Mucosa of rectum (tissue), 2 donors: Measurements from ENCODE around the gene NELL1.

Experiments used
- H3K27ac ChIP-seq, 2 donors: one replicate each; pipeline ENCODE4 v1.7.0; 2013; ENCODE audit warnings: inconsistent platforms in 2 of 2, low read depth in 2 of 2, low read length in 2 of 2
- H3K27me3 ChIP-seq, 2 donors: one replicate each; pipeline ENCODE4 v1.7.0; 2013; ENCODE audit warnings: low read length in 2 of 2; ENCODE audit not compliant: control insufficient read depth in 2 of 2, insufficient read depth in 2 of 2
- H3K36me3 ChIP-seq, 2 donors: one replicate each; pipeline ENCODE4 v1.7.0; 2013; ENCODE audit warnings: low read length in 2 of 2; ENCODE audit not compliant: control insufficient read depth in 2 of 2, insufficient read depth in 2 of 2
- H3K4me1 ChIP-seq, 2 donors: one replicate each; pipeline ENCODE4 v1.7.0; 2013; ENCODE audit warnings: low read length in 2 of 2, mild to moderate bottlenecking in 1 of 2; ENCODE audit not compliant: control insufficient read depth in 2 of 2, insufficient read depth in 2 of 2
- H3K4me3 ChIP-seq, 2 donors: one replicate each; pipeline ENCODE4 v1.7.0; 2013; ENCODE audit warnings: low read length in 2 of 2
- H3K9ac ChIP-seq, 2 donors: one replicate each; pipeline ENCODE4 v1.7.0; 2013; ENCODE audit warnings: low read length in 2 of 2, low read depth in 1 of 2, mild to moderate bottlenecking in 1 of 2
- H3K9me3 ChIP-seq, 2 donors: one replicate each; pipeline ENCODE4 v1.7.0; 2013; ENCODE audit warnings: low read length in 2 of 2; ENCODE audit not compliant: control insufficient read depth in 2 of 2
- donor health status: healthy.
- donor health status: Normal muscosa, but diverticular disease.

Gene NELL1

GRCh38 chr11:21556926-21557325 is 887.5 kb downstream of the NELL1 start:
- Histone ChIP-seq H3K27ac (no peak overlapping the region), H3K36me3 (no peaks in the 10 kb centered on the region), H3K4me3 (no peak overlapping the region), H3K9me3 (no peaks in the 10 kb centered on the region), H3K9ac (no peak overlapping the region), H3K27me3 (no peaks in the 10 kb centered on the region), H3K4me1 (peaks cover 0 to 10% of the 10 kb centered on the region in 2 donors)

GRCh38 chr11:21560466-21560975 is 891.1 kb downstream of the NELL1 start:
- no peaks in the 10 kb centered on the region for H3K36me3 ChIP-seq
- no peak overlapping the region for H3K27ac ChIP-seq
- no peaks in the 10 kb centered on the region for H3K27me3 ChIP-seq
- H3K9ac ChIP-seq, result no peak overlapping the region
- H3K4me1 ChIP-seq, result peaks cover 0 to 7% of the 10 kb centered on the region in 2 donors
- H3K9me3 ChIP-seq, result no peaks in the 10 kb centered on the region
- H3K4me3 ChIP-seq, result no peak overlapping the region

- no peak overlapping the region for H3K4me3 ChIP-seq
- no peaks in the 10 kb centered on the region for H3K36me3 ChIP-seq
- no peak overlapping the region for H3K27ac ChIP-seq
- H3K4me1 ChIP-seq, result peaks cover 0 to 7% of the 10 kb centered on the region in 2 donors
- no peaks in the 10 kb centered on the region for H3K27me3 ChIP-seq
- H3K9ac ChIP-seq, result no peak overlapping the region
- H3K9me3 ChIP-seq, result no peaks in the 10 kb centered on the region
Measured at GRCh38 chr11:21561581-21561980, 892.2 kb downstream of the NELL1 start.

GRCh38 chr11:21564095-21564494 is 894.7 kb downstream of the NELL1 start:
- H3K4me1 ChIP-seq, result peaks cover 0 to 17% of the 10 kb centered on the region in 2 donors
- no peaks in the 10 kb centered on the region for H3K36me3 ChIP-seq
- no peak overlapping the region for H3K9ac ChIP-seq
- no peak overlapping the region for H3K4me3 ChIP-seq
- H3K27ac ChIP-seq, result peak overlapping the region in 1 of 2 donors; percentile 37
- H3K27me3 ChIP-seq, result no peaks in the 10 kb centered on the region
- H3K9me3 ChIP-seq, result no peaks in the 10 kb centered on the region

- Histone ChIP-seq H3K27ac (peak overlapping the region in 1 of 2 donors; percentile 37), H3K9ac (no peak overlapping the region), H3K27me3 (no peaks in the 10 kb centered on the region), H3K4me1 (peaks cover 0 to 17% of the 10 kb centered on the region in 2 donors), H3K4me3 (no peak overlapping the region), H3K9me3 (no peaks in the 10 kb centered on the region), H3K36me3 (no peaks in the 10 kb centered on the region)
Measured at GRCh38 chr11:21564833-21565682, 895.7 kb downstream of the NELL1 start.

- H3K4me3 ChIP-seq, result no peak overlapping the region
- H3K36me3 ChIP-seq, result no peaks in the 10 kb centered on the region
- peak overlapping the region in 1 of 2 donors; percentile 6 for H3K27ac ChIP-seq
- no peak overlapping the region for H3K9ac ChIP-seq
- no peaks in the 10 kb centered on the region for H3K27me3 ChIP-seq
- H3K4me1 ChIP-seq, result peaks cover 0 to 10% of the 10 kb centered on the region in 2 donors
- H3K9me3 ChIP-seq, result no peaks in the 10 kb centered on the region
Measured at GRCh38 chr11:21566521-21567117, 897.2 kb downstream of the NELL1 start.

- H3K4me3 ChIP-seq, result no peak overlapping the region
- no peak overlapping the region for H3K9ac ChIP-seq
- H3K9me3 ChIP-seq, result no peaks in the 10 kb centered on the region
- peak overlapping the region in 1 of 2 donors; percentile 17 for H3K27ac ChIP-seq
- no peaks in the 10 kb centered on the region for H3K36me3 ChIP-seq
- H3K27me3 ChIP-seq, result no peaks in the 10 kb centered on the region
- peaks cover 0 to 10% of the 10 kb centered on the region in 2 donors for H3K4me1 ChIP-seq
Measured at GRCh38 chr11:21567645-21568290, 898.4 kb downstream of the NELL1 start.

- Histone ChIP-seq H3K9ac (no peak overlapping the region), H3K36me3 (no peaks in the 10 kb centered on the region), H3K27me3 (no peaks in the 10 kb centered on the region), H3K27ac (no peak overlapping the region), H3K9me3 (peaks cover 0 to 3% of the 10 kb centered on the region in 2 donors), H3K4me1 (peaks cover 0 to 6% of the 10 kb centered on the region in 2 donors), H3K4me3 (no peak overlapping the region)
Measured at GRCh38 chr11:21572210-21572609, 902.8 kb downstream of the NELL1 start.

GRCh38 chr11:21582791-21583190 is 913.4 kb downstream of the NELL1 start:
- H3K27ac ChIP-seq, result no peak overlapping the region

GRCh38 chr11:21588754-21589153 is 919.4 kb downstream of the NELL1 start:
- no peaks in the 10 kb centered on the region for H3K9me3 ChIP-seq
- no peaks in the 10 kb centered on the region for H3K27me3 ChIP-seq
- no peaks in the 10 kb centered on the region for H3K4me1 ChIP-seq
- H3K9ac ChIP-seq, result no peak overlapping the region
- no peak overlapping the region for H3K27ac ChIP-seq
- no peaks in the 10 kb centered on the region for H3K36me3 ChIP-seq
- no peak overlapping the region for H3K4me3 ChIP-seq

More at GRCh38 chr11:21582791-21583190, 913.4 kb downstream of the NELL1 start:
- Histone ChIP-seq H3K9ac (no peak overlapping the region), H3K4me1 (no peaks in the 10 kb centered on the region), H3K9me3 (no peaks in the 10 kb centered on the region), H3K36me3 (no peaks in the 10 kb centered on the region), H3K27me3 (no peaks in the 10 kb centered on the region), H3K4me3 (no peak overlapping the region)
